B cell (primary cell): ENCODE measurements around the gene KRT27.

ENCODE experiments used
- CTCF ChIP-seq: fragments of 200-600 bp; IDR thresholded peaks from one replicate; pipeline ENCODE4 v1.8.0; 2022; ENCODE audit warnings: antibody characterized with exemption, mild to moderate bottlenecking
- EZH2 ChIP-seq: IDR thresholded peaks from 2 replicates; pipeline ENCODE4 v1.6.1; 2012; ENCODE audit warnings: borderline replicate concordance, low read depth, mild to moderate bottlenecking, moderate library complexity, low read length; ENCODE audit not compliant: insufficient read depth, poor library complexity, severe bottlenecking

GRCh38 chr17:40794466-40794865 is 12.1 kb upstream of the KRT27 start:
- TF ChIP-seq CTCF (no peak), EZH2 (no peak)
